RWPE1 (cell line): ENCODE measurements around the gene OBP2A.

ENCODE experiments used
- CTCF ChIA-PET: fragments of 350-600 bp; sonication (Branson Sonifier 250); formaldehyde crosslinking; extraction: SDS; loops from one replicate; lab custom pipeline; 2021; lab: Yijun Ruan, JAX
- POLR2A ChIA-PET: fragments of 400-600 bp; formaldehyde crosslinking; extraction: SDS; loops from one replicate; lab custom pipeline; 2020; ENCODE audit warnings: antibody characterized with exemption; ENCODE audit not compliant: low non-redundant PET; lab: Yijun Ruan, JAX
- DNase-seq: peaks from one replicate; pipeline ENCODE4 v3.0.0; 2012; ENCODE audit warnings: low spot score
- H3K27ac ChIP-seq: fragments of 450-650 bp; 2 replicates; pipeline ENCODE4 v1.5.1; 2017
- CTCF ChIP-seq: fragments of 450-650 bp; conservative IDR thresholded peaks from 2 replicates; pipeline ENCODE4 v1.5.1; 2017; ENCODE audit warnings: low read depth, mild to moderate bottlenecking

The OBP2A gene

GRCh38 chr9:135515083-135515951, 30.6 kb upstream of the OBP2A start:
- POLR2A ChIA-PET: no interaction called here
- CTCF ChIA-PET: interaction anchor here (0.6 to 1.7 kb wide), 4 partner anchors 11 to 219 kb away, joined by 3 to 11 read pairs (median 4); no protein-coding TSS in a partner anchor
- TF ChIP-seq CTCF: no peak
- H3K27ac ChIP-seq: no peak overlapping the region
- DNase-seq: no peak

GRCh38 chr9:135516132-135516860, 29.6 kb upstream of the OBP2A start:
- ChIA-PET POLR2A (no interaction called here), CTCF (interaction anchor here (0.9 to 1.1 kb wide), 2 partner anchors 8 to 11 kb away, joined by 4 read pairs; no protein-coding TSS in a partner anchor)
- H3K27ac ChIP-seq: no peak overlapping the region

GRCh38 chr9:135517407-135517822, 28.5 kb upstream of the OBP2A start:
- H3K27ac ChIP-seq: no peak overlapping the region
- POLR2A ChIA-PET: no interaction called here
- DNase-seq: no peak
- TF ChIP-seq CTCF: no peak
- CTCF ChIA-PET: interaction anchor here (0.6 to 1.1 kb wide), 3 partner anchors 9 to 162 kb away, joined by 3 to 4 read pairs (median 4); no protein-coding TSS in a partner anchor

More at GRCh38 chr9:135516132-135516860, 29.6 kb upstream of the OBP2A start:
- no peak for DNase-seq
- no peak for TF ChIP-seq CTCF

- TF ChIP-seq CTCF: no peak
- DNase-seq: no peak
- ChIA-PET CTCF (interaction anchor here (0.7 kb wide), 2 partner anchors 10 to 739 kb away, joined by 3 to 4 read pairs; no protein-coding TSS in a partner anchor), POLR2A (no interaction called here)
- H3K27ac ChIP-seq: no peak overlapping the region
These were observed 26.6 kb upstream of the OBP2A start for GRCh38 chr9:135519179-135519971.

- DNase-seq: no peak
- ChIA-PET CTCF (no interaction called here), POLR2A (no interaction called here)
- H3K27ac ChIP-seq: no peak within 1 kb of the TSS
- no peak for TF ChIP-seq CTCF
These were observed 24.9 kb upstream of the OBP2A start, which contains the start of gene LCN1 for GRCh38 chr9:135520916-135521607. LCN1 (plus strand) TSS chr9:135521440; CDS start chr9:135521498, 58 bp downstream.
